ENCODE results near the gene CRHR2.
"Not testable (repeated sequence)": the region's sequence is repeated elsewhere in the genome, so short reads cannot be mapped to it uniquely, and the experiment has no call there.

CRHR2 gene

GRCh38 chr7:30652132-30652531 is 30.1 kb downstream of the CRHR2 start:
- DNase-seq: no peak

GRCh38 chr7:30650421-30650808 is 31.8 kb downstream of the CRHR2 start:
- DNase-seq: no peak

GRCh38 chr7:30649717-30650420 is 32.4 kb downstream of the CRHR2 start:
- DNase-seq: no peak

- no peak for DNase-seq
These were observed 33.3 kb downstream of the CRHR2 start for GRCh38 chr7:30648744-30649540.

- no peak for DNase-seq
These were observed 34.5 kb downstream of the CRHR2 start for GRCh38 chr7:30647589-30648364.

- DNase-seq: no peak
These were observed 36.1 kb downstream of the CRHR2 start for GRCh38 chr7:30646154-30646553.

- no peak for DNase-seq
These were observed 36.6 kb downstream of the CRHR2 start for GRCh38 chr7:30645661-30646060.

- DNase-seq: no peak
These were observed 37.8 kb downstream of the CRHR2 start for GRCh38 chr7:30644286-30644955.

- no peak for DNase-seq
These were observed 39.5 kb downstream of the CRHR2 start for GRCh38 chr7:30642789-30643188.

GRCh38 chr7:30642322-30642721 is 39.9 kb downstream of the CRHR2 start:
- not testable (repeated sequence) for DNase-seq

GRCh38 chr7:30635798-30636197 is 46.5 kb downstream of the CRHR2 start:
- DNase-seq: no peak

GRCh38 chr7:30634634-30635201 is 47.5 kb downstream of the CRHR2 start:
- no peak for DNase-seq

GRCh38 chr7:30634193-30634626 is 48.0 kb downstream of the CRHR2 start:
- DNase-seq: no peak

GRCh38 chr7:30633223-30633622 is 49.0 kb downstream of the CRHR2 start:
- no peak for DNase-seq

- DNase-seq: no peak
These were observed 51.3 kb downstream of the CRHR2 start for GRCh38 chr7:30630986-30631385.

GRCh38 chr7:30627026-30627425 is 55.2 kb downstream of the CRHR2 start:
- DNase-seq: peak; percentile 9 to 21

GRCh38 chr7:30625283-30625682 is 57.0 kb downstream of the CRHR2 start:
- no peak for DNase-seq

GRCh38 chr7:30618961-30619360 is 63.3 kb downstream of the CRHR2 start:
- no peak for DNase-seq

- no peak for DNase-seq
These were observed 64.1 kb downstream of the CRHR2 start for GRCh38 chr7:30618080-30618676.

- DNase-seq: no peak
These were observed 64.9 kb downstream of the CRHR2 start for GRCh38 chr7:30617359-30617758.

- no peak for DNase-seq
These were observed 65.9 kb downstream of the CRHR2 start for GRCh38 chr7:30616318-30616717.

Measured in activated CD4-positive, alpha-beta T cell treated with anti-CD3 and anti-CD28 coated beads, Interleukin-2, amount 50 U/mL, for 48 hours (primary cell).